HG03378 (cell line): Measurements from ENCODE around the gene NPBWR2.

Experiments
- ATAC-seq: cut with Tn5 transposase; IDR thresholded peaks from one replicate; pipeline ENCODE4 v1.9.1; 2021; ENCODE audit warnings: mild to moderate bottlenecking, moderate library complexity; ENCODE audit not compliant: unreplicated experiment

NPBWR2 gene

GRCh38 chr20:64062276-64062595 lies 45.1 kb downstream of the NPBWR2 start:
- no peak for ATAC-seq

- no peak for ATAC-seq
Measured at GRCh38 chr20:64058536-64058935, 48.8 kb downstream of the NPBWR2 start.

- ATAC-seq, result no peak
Measured at GRCh38 chr20:64057628-64058498, 49.5 kb downstream of the NPBWR2 start.

GRCh38 chr20:64056889-64057627 lies 50.3 kb downstream of the NPBWR2 start:
- ATAC-seq, result no peak

- ATAC-seq, result no peak
Measured at GRCh38 chr20:64056639-64056888, 50.8 kb downstream of the NPBWR2 start.

- no peak for ATAC-seq
Measured at GRCh38 chr20:64055893-64056638, 51.3 kb downstream of the NPBWR2 start.

GRCh38 chr20:64055396-64055892 lies 51.9 kb downstream of the NPBWR2 start:
- ATAC-seq, result no peak

- no peak for ATAC-seq
Measured at GRCh38 chr20:64053841-64054661, 53.3 kb downstream of the NPBWR2 start.
